H1 (cell line): ENCODE measurements around the gene IFITM10. TPM values are rescaled to one million over a fixed set of nuclear protein-coding genes. Genes with fewer than 3 reads are reported as not detected.

Experiments used
- CTCF ChIA-PET: fragments of 300-600 bp; sonication (Branson Sonifier 250); formaldehyde crosslinking; loops from one replicate; lab custom pipeline; 2021; ENCODE audit not compliant: partially characterized antibody; lab: Charles Lee
- POLR2A ChIA-PET: fragments of 300-600 bp; sonication (Branson Sonifier 250); formaldehyde crosslinking; loops from one replicate; lab custom pipeline; 2021; ENCODE audit warnings: inconsistent platforms; ENCODE audit not compliant: partially characterized antibody; lab: Charles Lee
- DNase-seq, 2 experiments: peaks; one replicate each; pipeline versions ENCODE4 v3.0.0 to v3.0.0-alpha.2; 2010 to 2022; ENCODE audit warnings: low spot score in 2 of 2, low read depth in 1 of 2, mixed read lengths in 1 of 2
- FAIRE-seq: peaks from 2 replicates; lab custom pipeline; 2011; peaks lifted over from hg19 to GRCh38; lab: Jason Lieb, UNC
- H2AFZ ChIP-seq: 2 replicates; pipeline ENCODE4 v1.8.1; 2012; ENCODE audit warnings: low read length, inconsistent platforms
- H2AK5ac ChIP-seq: 2 replicates; pipeline ENCODE4 v1.6.1; 2013; ENCODE audit warnings: low read depth, low read length
- H2BK120ac ChIP-seq: replicated peaks from 2 replicates; pipeline ENCODE3; 2013; ENCODE audit warnings: low read depth, low read length, inconsistent platforms
- H2BK12ac ChIP-seq: 2 replicates; pipeline ENCODE4 v1.6.1; 2013; ENCODE audit warnings: low read depth, low read length
- H2BK15ac ChIP-seq: 2 replicates; pipeline ENCODE4 v1.6.1; 2013; ENCODE audit warnings: low read length
- H2BK20ac ChIP-seq: 2 replicates; pipeline ENCODE4 v1.6.1; 2013; ENCODE audit warnings: low read length
- H2BK5ac ChIP-seq: 2 replicates; pipeline ENCODE4 v1.6.1; 2013; ENCODE audit warnings: low read depth, low read length
- H3K14ac ChIP-seq: 2 replicates; pipeline ENCODE4 v1.6.1; 2013; ENCODE audit warnings: inconsistent platforms; ENCODE audit not compliant: insufficient read length
- H3K18ac ChIP-seq: 2 replicates; pipeline ENCODE4 v1.6.1; 2013; ENCODE audit warnings: low read length; ENCODE audit errors: extremely low read depth
- H3K23ac ChIP-seq: 2 replicates; pipeline ENCODE4 v1.6.1; 2013; ENCODE audit warnings: inconsistent platforms; ENCODE audit not compliant: insufficient read length
- H3K23me2 ChIP-seq: 2 replicates; pipeline ENCODE4 v1.6.1; 2013; ENCODE audit warnings: low read depth, low read length
- H3K27ac ChIP-seq: 2 replicates; pipeline ENCODE4 v1.6.1; 2011; ENCODE audit warnings: low read depth, low read length, inconsistent platforms
- H3K27me3 ChIP-seq, 4 experiments: replicated peaks in 1 of 4; 1 replicate in 1 of 4; 2 replicates in 3 of 4; pipeline versions ENCODE4 v1.6.1 to v1.8.1; 2011 to 2013; ENCODE audit warnings: low read length in 3 of 4, mild to moderate bottlenecking in 3 of 4, inconsistent platforms in 2 of 4, mixed read lengths in 2 of 4, moderate library complexity in 1 of 4; ENCODE audit not compliant: control insufficient read depth in 3 of 4, insufficient read depth in 3 of 4; ENCODE audit errors: extremely low read depth in 1 of 4
- H3K36me3 ChIP-seq, 4 experiments: 2 replicates each; pipeline versions ENCODE4 v1.6.1 to v1.8.1; 2011 to 2013; ENCODE audit warnings: mild to moderate bottlenecking in 4 of 4, low read length in 3 of 4, moderate library complexity in 2 of 4, control low read depth in 1 of 4, inconsistent platforms in 1 of 4; ENCODE audit not compliant: insufficient read depth in 4 of 4, control insufficient read depth in 2 of 4
- H3K4ac ChIP-seq: replicated peaks from 2 replicates; pipeline ENCODE3; 2013; ENCODE audit warnings: low read length, low read depth, mixed read lengths, inconsistent platforms; ENCODE audit not compliant: insufficient read length
- H3K4me1 ChIP-seq, 4 experiments: replicated peaks in 1 of 4; 1 replicate in 1 of 4; 2 replicates in 3 of 4; pipeline versions ENCODE4 v1.6.1 to v1.8.1; 2011 to 2013; ENCODE audit warnings: low read length in 3 of 4, inconsistent platforms in 2 of 4, mixed read lengths in 1 of 4; ENCODE audit not compliant: insufficient read depth in 4 of 4, control insufficient read depth in 3 of 4
- H3K4me2 ChIP-seq, 2 experiments: 2 replicates each; pipeline versions ENCODE4 v1.6.1 to v1.8.1; 2011 to 2013; ENCODE audit warnings: low read depth in 2 of 2, low read length in 2 of 2, control low read depth in 1 of 2, inconsistent platforms in 1 of 2, mild to moderate bottlenecking in 1 of 2; ENCODE audit not compliant: insufficient read depth in 1 of 2
- H3K4me3 ChIP-seq, 4 experiments: fragments of 200-600, 300-600 bp in 1 of 4; sonication (generic), shearing (Covaris generic), sonication (Bioruptor Twin) in 1 of 4; 2 replicates each; pipeline versions ENCODE4 v1.5.1 to v1.8.1; 2011 to 2016; ENCODE audit warnings: low read length in 4 of 4, low read depth in 3 of 4, control low read depth in 2 of 4, inconsistent platforms in 2 of 4, mild to moderate bottlenecking in 2 of 4, mixed read lengths in 1 of 4, moderate library complexity in 1 of 4; ENCODE audit not compliant: insufficient read depth in 2 of 4; ENCODE audit errors: extremely low read depth in 1 of 4
- H3K56ac ChIP-seq: replicated peaks from 2 replicates; pipeline ENCODE3; 2013; ENCODE audit warnings: low read depth, mild to moderate bottlenecking, mixed read lengths, low read length, inconsistent platforms; ENCODE audit not compliant: insufficient read length
- H3K79me1 ChIP-seq: 2 replicates; pipeline ENCODE4 v1.6.1; 2013; ENCODE audit warnings: low read depth, low read length, control low read depth
- H3K79me2 ChIP-seq, 2 experiments: 2 replicates each; pipeline versions ENCODE4 v1.6.1 to v1.8.1; 2012 to 2013; ENCODE audit warnings: low read length in 2 of 2, mild to moderate bottlenecking in 2 of 2, inconsistent platforms in 1 of 2; ENCODE audit not compliant: insufficient read depth in 2 of 2, control insufficient read depth in 1 of 2
- H3K9ac ChIP-seq, 4 experiments: replicated peaks in 1 of 4; 1 replicate in 1 of 4; 2 replicates in 3 of 4; pipeline versions ENCODE4 v1.6.1 to v1.8.1; 2011 to 2013; ENCODE audit warnings: low read depth in 3 of 4, low read length in 3 of 4, control low read depth in 2 of 4, mild to moderate bottlenecking in 2 of 4, moderate library complexity in 2 of 4, inconsistent platforms in 1 of 4; ENCODE audit errors: extremely low read depth in 1 of 4
- H3K9me3 ChIP-seq, 2 experiments: 2 replicates each; pipeline versions ENCODE4 v1.6.1 to v1.8.1; 2012 to 2013; ENCODE audit warnings: mild to moderate bottlenecking in 2 of 2, moderate library complexity in 2 of 2, control low read depth in 1 of 2, inconsistent platforms in 1 of 2, low read depth in 1 of 2, low read length in 1 of 2, mixed read lengths in 1 of 2; ENCODE audit not compliant: insufficient read depth in 2 of 2
- H4K20me1 ChIP-seq, 2 experiments: replicated peaks in 1 of 2; 2 replicates each; pipeline versions ENCODE3 to v1.8.1; 2011 to 2013; ENCODE audit warnings: inconsistent platforms in 2 of 2, low read length in 2 of 2, mild to moderate bottlenecking in 1 of 2; ENCODE audit not compliant: insufficient read depth in 2 of 2, control insufficient read depth in 1 of 2
- H4K5ac ChIP-seq: 2 replicates; pipeline ENCODE4 v1.6.1; 2013; ENCODE audit warnings: low read length, low read depth, mixed read lengths, inconsistent platforms; ENCODE audit not compliant: insufficient read length
- H4K8ac ChIP-seq: 2 replicates; pipeline ENCODE4 v1.8.0; 2013; ENCODE audit warnings: mild to moderate bottlenecking, moderate library complexity, low read length, inconsistent platforms; ENCODE audit not compliant: insufficient read depth; ENCODE audit errors: extremely low read depth
- H4K91ac ChIP-seq: replicated peaks from 2 replicates; pipeline ENCODE3; 2013; ENCODE audit warnings: low read length, mixed read lengths, inconsistent platforms; ENCODE audit not compliant: insufficient read length
- CBX8 ChIP-seq: fragments of 300-800, 300-1000 bp; sonication (generic); IDR thresholded peaks from 2 replicates; pipeline ENCODE4 v1.7.1; 2016; ENCODE audit warnings: low read depth, low read length, borderline replicate concordance
- CEBPB ChIP-seq: IDR thresholded peaks from 2 replicates; pipeline ENCODE4 v1.6.1; 2012; ENCODE audit warnings: low read depth, low read length
- CHD1 ChIP-seq: IDR thresholded peaks from 2 replicates; pipeline ENCODE4 v1.6.1; 2012; ENCODE audit warnings: low read depth, low read length, improper control_type of control experiment
- CREB1 ChIP-seq: IDR thresholded peaks from 2 replicates; pipeline ENCODE4 v1.6.1; 2012; ENCODE audit warnings: inconsistent platforms
- HDAC6 ChIP-seq: IDR thresholded peaks from one replicate; pipeline ENCODE4 v1.7.1; 2012; ENCODE audit warnings: low read depth, mild to moderate bottlenecking, inconsistent platforms, low read length, moderate library complexity
- KDM5A ChIP-seq: fragments of 200-600 bp; IDR thresholded peaks from 2 replicates; pipeline ENCODE4 v1.7.1; 2012; ENCODE audit warnings: mild to moderate bottlenecking, low read length, inconsistent platforms, mixed read lengths
- MAX ChIP-seq: IDR thresholded peaks from 2 replicates; pipeline ENCODE4 v1.6.1; 2012; ENCODE audit warnings: inconsistent platforms
- NANOG ChIP-seq: IDR thresholded peaks from 2 replicates; pipeline ENCODE4 v1.6.1; 2011; ENCODE audit warnings: low read length, low read depth, mild to moderate bottlenecking, inconsistent platforms; ENCODE audit not compliant: insufficient read depth, poor library complexity, severe bottlenecking
- POU5F1 ChIP-seq: IDR thresholded peaks from 2 replicates; pipeline ENCODE4 v1.6.1; 2011; ENCODE audit warnings: low read depth, mild to moderate bottlenecking, low read length, moderate library complexity
- RFX5 ChIP-seq: IDR thresholded peaks from 2 replicates; pipeline ENCODE4 v1.6.1; 2011; ENCODE audit warnings: low read depth, low read length, improper control_type of control experiment, borderline replicate concordance
- RXRA ChIP-seq: IDR thresholded peaks from 2 replicates; pipeline ENCODE4 v1.6.1; 2011; ENCODE audit warnings: low read depth, mild to moderate bottlenecking, low read length, moderate library complexity; ENCODE audit not compliant: insufficient read depth
- SP4 ChIP-seq: IDR thresholded peaks from 2 replicates; pipeline ENCODE4 v1.6.1; 2012; ENCODE audit warnings: low read length, inconsistent platforms
- SRF ChIP-seq: IDR thresholded peaks from 2 replicates; pipeline ENCODE4 v1.6.1; 2011; ENCODE audit warnings: mild to moderate bottlenecking, low read depth, low read length, moderate library complexity
- YY1 ChIP-seq: IDR thresholded peaks from 2 replicates; pipeline ENCODE4 v1.6.1; 2011; ENCODE audit warnings: low read depth, mild to moderate bottlenecking, low read length
- ZNF274 ChIP-seq: IDR thresholded peaks from 2 replicates; pipeline ENCODE4 v1.7.0; 2012; ENCODE audit warnings: low read length, borderline replicate concordance; ENCODE audit errors: extremely low read depth
- whole genome bisulfite sequencing, 2 experiments: shearing (Covaris generic) in 1 of 2; methylation state at CpG; one replicate each; pipeline versions ENCODE4 v1.1.6 to v1.1.7; 2013 to 2015; ENCODE audit warnings: low lambda C conversion rate in 2 of 2, mixed read lengths in 2 of 2, inconsistent platforms in 1 of 2, low coverage in 1 of 2, missing lambda C conversion rate in 1 of 2; ENCODE audit not compliant: insufficient replicate concordance in 2 of 2, insufficient coverage in 1 of 2, insufficient read length in 1 of 2; ENCODE audit errors: extremely low coverage in 1 of 2, missing lambda C conversion rate in 1 of 2; 5-methylcytosine and 5-hydroxymethylcytosine counted together
- polyA plus RNA-seq, 7 experiments: library from polyadenylated mRNA; depleted of rRNA in 3 of 7; stranded (reverse) in 5 of 7; unstranded in 2 of 7; fragments of >200 nt in 5 of 7; fragments of 200-250 nt in 2 of 7; gene quantifications; 1 replicate in 5 of 7; 2 replicates in 1 of 7; 4 replicates in 1 of 7; pipeline versions ENCODE4 v1.2.1 to v1.2.3, GENCODE V29; 2011 to 2013; ENCODE audit warnings: missing spikeins in 2 of 7, mixed read lengths in 2 of 7
- total RNA-seq: library from RNA; stranded (reverse); fragmentation: NEBNext Ultra II Directional; extraction: Animal tissue kit (Norgen Biotek cat#: 25700); gene quantifications from 2 replicates; pipeline ENCODE4 v1.2.1, GENCODE V29; 2021

Gene IFITM10
- total and polyA plus RNA-seq, 2 of the 8 experiments (the other 6 are each of a cell fraction or from before 2014, with no cell fraction given), result 0.08 to 0.22 TPM

GRCh38 chr11:1730059-1730629, 20.3 kb downstream of the IFITM10 start:
- 89% methylated on average over 10 of the region's 11 CpGs; no CpG with 5 or more reads in 1 of the 2 experiments for WGBS, 2 experiments
- no peak overlapping the region for H4K91ac ChIP-seq
- H3K18ac ChIP-seq, result no peak overlapping the region
- H3K23ac ChIP-seq, result no peak overlapping the region
- no peaks in the 10 kb centered on the region; a peak in 1 of 7 replicates for H3K4me1 ChIP-seq
- DNase-seq, result no peak
- no peak overlapping the region for H2BK20ac ChIP-seq
- no peak overlapping the region for H3K9ac ChIP-seq
- H3K79me1 ChIP-seq, result no peaks in the 10 kb centered on the region
- no peak overlapping the region for H2BK12ac ChIP-seq
- H2AFZ ChIP-seq, result no peak overlapping the region
- H3K14ac ChIP-seq, result no peak overlapping the region
- no peak for FAIRE-seq
- H4K20me1 ChIP-seq, result peaks cover 2 to 10% of the 10 kb centered on the region in 2 experiments
- H3K4ac ChIP-seq, result no peak overlapping the region
- ChIA-PET CTCF (interaction anchor here (0.7 to 1.8 kb wide), 2 partner anchors 35 to 37 kb away, joined by 4 to 8 read pairs; no protein-coding TSS in a partner anchor), POLR2A (no interaction called here)
- H3K4me2 ChIP-seq, result no peak overlapping the region
- no peak overlapping the region for H2BK5ac ChIP-seq
- H3K27ac ChIP-seq, result no peak overlapping the region
- peaks cover 0 to 5% (median 1%) of the 10 kb centered on the region in 4 experiments; a peak in 2 of 7 replicates for H3K27me3 ChIP-seq
- H2BK120ac ChIP-seq, result no peak overlapping the region
- H3K79me2 ChIP-seq, result peaks cover 0 to 7% of the 10 kb centered on the region in 2 experiments; a peak in 1 of 4 replicates
- no peak overlapping the region for H3K4me3 ChIP-seq
- H3K23me2 ChIP-seq, result peaks cover 12% of the 10 kb centered on the region
- H2BK15ac ChIP-seq, result no peak overlapping the region
- H3K56ac ChIP-seq, result no peak overlapping the region
- peaks cover 0 to 2% of the 10 kb centered on the region in 2 experiments; a peak in 1 of 4 replicates for H3K9me3 ChIP-seq
- no peak overlapping the region for H4K5ac ChIP-seq
- no peak overlapping the region for H2AK5ac ChIP-seq
- H3K36me3 ChIP-seq, result peaks cover 0 to 4% (median 0%) of the 10 kb centered on the region in 4 experiments; a peak in 1 of 8 replicates
- H4K8ac ChIP-seq, result no peak overlapping the region
- TF ChIP-seq YY1, result no peak
- no peak for TF ChIP-seq SRF
- TF ChIP-seq RXRA, result no peak
- TF ChIP-seq CEBPB, result no peak
- no peak for TF ChIP-seq RFX5
- no peak for TF ChIP-seq POU5F1
- TF ChIP-seq CREB1, result no peak
- no peak for TF ChIP-seq NANOG
- TF ChIP-seq KDM5A, result no peak
- TF ChIP-seq CHD1, result no peak
- TF ChIP-seq MAX, result no peak
- TF ChIP-seq CBX8, result no peak
- TF ChIP-seq SP4, result no peak
- no peak for TF ChIP-seq ZNF274
- no peak for TF ChIP-seq HDAC6
